Muscle layer of colon (tissue), 2 donors: ENCODE results near the gene PF4V1.

Experiments used
- H3K27ac ChIP-seq: one replicate; pipeline ENCODE4 v1.7.0; 2013; ENCODE audit warnings: low read depth, mild to moderate bottlenecking, low read length, moderate library complexity
- H3K27me3 ChIP-seq, 2 donors: one replicate each; pipeline ENCODE4 v1.7.0; 2013; ENCODE audit warnings: low read length in 2 of 2, mild to moderate bottlenecking in 2 of 2; ENCODE audit not compliant: insufficient read depth in 2 of 2, control insufficient read depth in 1 of 2
- H3K36me3 ChIP-seq: one replicate; pipeline ENCODE4 v1.7.0; 2013; ENCODE audit warnings: mild to moderate bottlenecking, low read length; ENCODE audit not compliant: insufficient read depth
- H3K4me1 ChIP-seq: one replicate; pipeline ENCODE4 v1.7.0; 2013; ENCODE audit warnings: mild to moderate bottlenecking, low read length; ENCODE audit not compliant: insufficient read depth
- H3K4me3 ChIP-seq, 2 donors: one replicate each; pipeline ENCODE4 v1.7.0; 2013; ENCODE audit warnings: low read length in 2 of 2, low read depth in 1 of 2, mild to moderate bottlenecking in 1 of 2, moderate library complexity in 1 of 2
- H3K9ac ChIP-seq: one replicate; pipeline ENCODE4 v1.7.0; 2013; ENCODE audit warnings: low read length
- H3K9me3 ChIP-seq: one replicate; pipeline ENCODE4 v1.7.0; 2013; ENCODE audit warnings: mild to moderate bottlenecking, low read length
- donor health status: abdominal sarcoma.
- donor health status: Adenocarcinoma of cecum.

PF4V1 gene

GRCh38 chr4:73853246-73853704 is at the start of gene PF4V1:
Gene PF4V1, plus strand, starts transcription at chr4:73853296. Its CDS starts 67 bp downstream, at chr4:73853363.
- Histone ChIP-seq H3K9ac (no peak within 1 kb of the TSS), H3K27ac (no peak within 1 kb of the TSS), H3K27me3 (no peaks in the 10 kb centered on the region), H3K36me3 (no peaks in the 10 kb centered on the region), H3K9me3 (no peaks in the 10 kb centered on the region), H3K4me3 (no peak within 1 kb of the TSS), H3K4me1 (peaks cover 4% of the 10 kb centered on the region)

- H3K4me3 ChIP-seq = no peak overlapping the region
- no peaks in the 10 kb centered on the region for H3K9me3 ChIP-seq
- no peak overlapping the region for H3K27ac ChIP-seq
- H3K36me3 ChIP-seq = no peaks in the 10 kb centered on the region
- H3K27me3 ChIP-seq = no peaks in the 10 kb centered on the region
- no peaks in the 10 kb centered on the region for H3K4me1 ChIP-seq
- no peak overlapping the region for H3K9ac ChIP-seq
Measured at GRCh38 chr4:73810191-73810590, 42.9 kb upstream of the PF4V1 start.

GRCh38 chr4:73811841-73812240 is 41.3 kb upstream of the PF4V1 start:
- Histone ChIP-seq H3K27ac (no peak overlapping the region), H3K9ac (no peak overlapping the region), H3K4me3 (no peak overlapping the region), H3K9me3 (no peaks in the 10 kb centered on the region), H3K4me1 (no peaks in the 10 kb centered on the region), H3K36me3 (no peaks in the 10 kb centered on the region), H3K27me3 (no peaks in the 10 kb centered on the region)

- Histone ChIP-seq H3K27ac (no peak overlapping the region), H3K4me3 (no peak overlapping the region), H3K9ac (no peak overlapping the region), H3K9me3 (no peaks in the 10 kb centered on the region), H3K36me3 (no peaks in the 10 kb centered on the region), H3K4me1 (no peaks in the 10 kb centered on the region), H3K27me3 (no peaks in the 10 kb centered on the region)
Measured at GRCh38 chr4:73814679-73815078, 38.4 kb upstream of the PF4V1 start.

- Histone ChIP-seq H3K27ac (no peak overlapping the region), H3K4me3 (no peak overlapping the region), H3K9ac (no peak overlapping the region)
Measured at GRCh38 chr4:73815145-73815544, 38.0 kb upstream of the PF4V1 start.

GRCh38 chr4:73816814-73817213 is 36.3 kb upstream of the PF4V1 start:
- Histone ChIP-seq H3K9me3 (no peaks in the 10 kb centered on the region), H3K27me3 (no peaks in the 10 kb centered on the region), H3K4me1 (no peaks in the 10 kb centered on the region), H3K4me3 (no peak overlapping the region), H3K27ac (no peak overlapping the region), H3K9ac (no peak overlapping the region), H3K36me3 (no peaks in the 10 kb centered on the region)

More at GRCh38 chr4:73815145-73815544, 38.0 kb upstream of the PF4V1 start:
- Histone ChIP-seq H3K27me3 (no peaks in the 10 kb centered on the region), H3K9me3 (no peaks in the 10 kb centered on the region), H3K4me1 (no peaks in the 10 kb centered on the region), H3K36me3 (no peaks in the 10 kb centered on the region)

GRCh38 chr4:73817341-73817740 is 35.8 kb upstream of the PF4V1 start:
- no peaks in the 10 kb centered on the region for H3K4me1 ChIP-seq
- H3K27me3 ChIP-seq = no peaks in the 10 kb centered on the region
- no peak overlapping the region for H3K27ac ChIP-seq
- H3K9me3 ChIP-seq = no peaks in the 10 kb centered on the region
- no peaks in the 10 kb centered on the region for H3K36me3 ChIP-seq
- H3K4me3 ChIP-seq = no peak overlapping the region
- H3K9ac ChIP-seq = no peak overlapping the region

- no peak overlapping the region for H3K9ac ChIP-seq
- no peak overlapping the region for H3K27ac ChIP-seq
- no peaks in the 10 kb centered on the region for H3K9me3 ChIP-seq
- H3K27me3 ChIP-seq = no peaks in the 10 kb centered on the region
- H3K4me3 ChIP-seq = no peak overlapping the region
- H3K4me1 ChIP-seq = no peaks in the 10 kb centered on the region
- no peaks in the 10 kb centered on the region for H3K36me3 ChIP-seq
Measured at GRCh38 chr4:73821325-73821724, 31.8 kb upstream of the PF4V1 start.

- H3K27ac ChIP-seq = no peak overlapping the region
- no peaks in the 10 kb centered on the region for H3K9me3 ChIP-seq
- H3K4me1 ChIP-seq = no peaks in the 10 kb centered on the region
- H3K27me3 ChIP-seq = no peaks in the 10 kb centered on the region
- no peaks in the 10 kb centered on the region for H3K36me3 ChIP-seq
- H3K4me3 ChIP-seq = no peak overlapping the region
- no peak overlapping the region for H3K9ac ChIP-seq
Measured at GRCh38 chr4:73822389-73822788, 30.7 kb upstream of the PF4V1 start.

- Histone ChIP-seq H3K27ac (no peak overlapping the region), H3K4me1 (no peaks in the 10 kb centered on the region), H3K9ac (no peak overlapping the region), H3K36me3 (no peaks in the 10 kb centered on the region), H3K27me3 (no peaks in the 10 kb centered on the region), H3K9me3 (no peaks in the 10 kb centered on the region), H3K4me3 (no peak overlapping the region)
Measured at GRCh38 chr4:73822812-73823504, 30.1 kb upstream of the PF4V1 start.

GRCh38 chr4:73823760-73824159 is 29.3 kb upstream of the PF4V1 start:
- Histone ChIP-seq H3K9ac (no peak overlapping the region), H3K4me3 (no peak overlapping the region), H3K27ac (no peak overlapping the region), H3K36me3 (no peaks in the 10 kb centered on the region), H3K4me1 (no peaks in the 10 kb centered on the region), H3K27me3 (no peaks in the 10 kb centered on the region), H3K9me3 (no peaks in the 10 kb centered on the region)

- Histone ChIP-seq H3K36me3 (no peaks in the 10 kb centered on the region), H3K4me3 (no peak overlapping the region), H3K9ac (no peak overlapping the region), H3K4me1 (no peaks in the 10 kb centered on the region), H3K9me3 (no peaks in the 10 kb centered on the region), H3K27ac (no peak overlapping the region), H3K27me3 (no peaks in the 10 kb centered on the region)
Measured at GRCh38 chr4:73828956-73829355, 24.1 kb upstream of the PF4V1 start.
